IMR-90 (cell line): ENCODE data around the gene SOX1. TPM values are rescaled to one million over a fixed set of nuclear protein-coding genes. Genes with fewer than 3 reads are reported as not detected.

ENCODE experiments used
- ATAC-seq: fragments of 200-7000 bp; cut with Tn5 transposase; 2 replicates; pipeline ENCODE4 v1.9.1; 2020; ENCODE audit warnings: low read depth, mild to moderate bottlenecking, moderate library complexity
- BruUV-seq: library from RNA; stranded (reverse); fragments of 400-500 nt; replicated peaks from 2 replicates; lab custom pipeline; 2021; lab: Mats Ljungman, UMichigan
- CTCF ChIA-PET: fragments of 300-600 bp; formaldehyde crosslinking; extraction: SDS; loops from one replicate; lab custom pipeline; 2021; ENCODE audit warnings: antibody characterized with exemption; lab: Yijun Ruan, JAX
- POLR2A ChIA-PET: fragments of 300-600 bp; sonication (Branson Sonifier 250); formaldehyde crosslinking; loops from one replicate; lab custom pipeline; 2022; ENCODE audit warnings: antibody characterized with exemption; ENCODE audit not compliant: unreplicated experiment; lab: Charles Lee
- DNase-seq: peaks from one replicate; pipeline ENCODE4 v3.0.0; 2013
- H2AFZ ChIP-seq: replicated peaks from 2 replicates; pipeline ENCODE3; 2013; ENCODE audit warnings: low read length, mild to moderate bottlenecking; ENCODE audit not compliant: poor library complexity
- H2AK5ac ChIP-seq: 2 replicates; pipeline ENCODE4 v1.6.1; 2013; ENCODE audit warnings: low read depth, low read length, inconsistent platforms
- H2AK9ac ChIP-seq: replicated peaks from 2 replicates; pipeline ENCODE3; 2013; ENCODE audit warnings: mild to moderate bottlenecking, low read depth, low read length, moderate library complexity; ENCODE audit not compliant: poor library complexity
- H2BK120ac ChIP-seq: 2 replicates; pipeline ENCODE4 v1.6.1; 2013; ENCODE audit warnings: low read depth, low read length, inconsistent platforms
- H2BK15ac ChIP-seq: 3 replicates; pipeline ENCODE4 v1.6.1; 2013; ENCODE audit warnings: low read depth, low read length, inconsistent platforms
- H2BK20ac ChIP-seq: 2 replicates; pipeline ENCODE4 v1.6.1; 2013; ENCODE audit warnings: low read depth, mild to moderate bottlenecking, inconsistent platforms, low read length, moderate library complexity
- H2BK5ac ChIP-seq: 2 replicates; pipeline ENCODE4 v1.6.1; 2013; ENCODE audit warnings: mild to moderate bottlenecking, low read depth, low read length, inconsistent platforms; ENCODE audit not compliant: poor library complexity, severe bottlenecking
- H3K14ac ChIP-seq: replicated peaks from 2 replicates; pipeline ENCODE4 v1.6.1; 2013; ENCODE audit warnings: low read depth, low read length, inconsistent platforms
- H3K18ac ChIP-seq: 2 replicates; pipeline ENCODE4 v1.6.1; 2013; ENCODE audit warnings: low read depth, low read length, control low read depth
- H3K23ac ChIP-seq: 2 replicates; pipeline ENCODE4 v1.6.1; 2013; ENCODE audit warnings: low read depth, low read length, inconsistent platforms
- H3K27ac ChIP-seq: 2 replicates; pipeline ENCODE4 v1.5.1; 2013; ENCODE audit warnings: mild to moderate bottlenecking, control low read depth, low read length; ENCODE audit not compliant: insufficient read depth
- H3K27me3 ChIP-seq: 2 replicates; pipeline ENCODE4 v1.6.1; 2013; ENCODE audit warnings: low read length; ENCODE audit not compliant: control insufficient read depth, insufficient read depth
- H3K36me3 ChIP-seq: 2 replicates; pipeline ENCODE4 v1.6.1; 2013; ENCODE audit warnings: low read length, mixed read lengths; ENCODE audit not compliant: control insufficient read depth, insufficient read depth
- H3K4ac ChIP-seq: 2 replicates; pipeline ENCODE4 v1.6.1; 2013; ENCODE audit warnings: low read depth, low read length, inconsistent platforms
- H3K4me1 ChIP-seq: 2 replicates; pipeline ENCODE4 v1.6.1; 2013; ENCODE audit warnings: low read length, mixed read lengths; ENCODE audit not compliant: control insufficient read depth, insufficient read depth
- H3K4me2 ChIP-seq: 2 replicates; pipeline ENCODE4 v1.6.1; 2013; ENCODE audit warnings: low read depth, mild to moderate bottlenecking, control low read depth, low read length, moderate library complexity
- H3K4me3 ChIP-seq: 2 replicates; pipeline ENCODE4 v1.5.1; 2013; ENCODE audit warnings: low read depth, mild to moderate bottlenecking, control low read depth, low read length, moderate library complexity; ENCODE audit not compliant: insufficient read depth
- H3K56ac ChIP-seq: 2 replicates; pipeline ENCODE4 v1.6.1; 2013; ENCODE audit warnings: low read length, inconsistent platforms; ENCODE audit not compliant: insufficient read depth; ENCODE audit errors: extremely low read depth
- H3K79me1 ChIP-seq, 2 experiments: 2 replicates each; pipeline ENCODE4 v1.6.1; 2013; ENCODE audit warnings: low read length in 2 of 2, inconsistent platforms in 1 of 2, low read depth in 1 of 2
- H3K9ac ChIP-seq: 2 replicates; pipeline ENCODE4 v1.6.1; 2013; ENCODE audit warnings: low read depth, low read length, control low read depth
- H3K9me1 ChIP-seq: 2 replicates; pipeline ENCODE4 v1.6.1; 2013; ENCODE audit warnings: low read length, inconsistent platforms; ENCODE audit not compliant: insufficient read depth
- H3K9me3 ChIP-seq: 2 replicates; pipeline ENCODE4 v1.6.1; 2013; ENCODE audit warnings: low read length; ENCODE audit not compliant: control insufficient read depth, insufficient read depth
- H4K20me1 ChIP-seq: 2 replicates; pipeline ENCODE4 v1.6.1; 2013; ENCODE audit warnings: low read length, inconsistent platforms; ENCODE audit not compliant: insufficient read depth
- H4K5ac ChIP-seq: 2 replicates; pipeline ENCODE4 v1.6.1; 2013; ENCODE audit warnings: mild to moderate bottlenecking, low read depth, low read length, control low read depth
- H4K8ac ChIP-seq, 2 experiments: 2 replicates each; pipeline ENCODE4 v1.6.1; 2013; ENCODE audit warnings: low read depth in 2 of 2, low read length in 2 of 2, control low read depth in 1 of 2, inconsistent platforms in 1 of 2
- H4K91ac ChIP-seq: 2 replicates; pipeline ENCODE4 v1.6.1; 2013; ENCODE audit warnings: low read depth, low read length, inconsistent platforms; ENCODE audit not compliant: insufficient read depth
- CEBPB ChIP-seq: IDR thresholded peaks from 2 replicates; pipeline ENCODE4 v1.6.1; 2012; ENCODE audit warnings: low read depth, low read length, improper control_type of control experiment
- CHD1 ChIP-seq: IDR thresholded peaks from 2 replicates; pipeline ENCODE4 v1.6.1; 2012; ENCODE audit warnings: low read depth, low read length, improper control_type of control experiment
- FOS ChIP-seq: fragments of 150-350 bp; IDR thresholded peaks from 2 replicates; pipeline ENCODE4 v1.6.1; 2016; ENCODE audit warnings: low read depth, low read length
- MAFK ChIP-seq: IDR thresholded peaks from 2 replicates; pipeline ENCODE4 v1.6.1; 2012; ENCODE audit warnings: low read depth, low read length, improper control_type of control experiment
- RCOR1 ChIP-seq: IDR thresholded peaks from 2 replicates; pipeline ENCODE4 v1.6.1; 2012; ENCODE audit warnings: mild to moderate bottlenecking, low read length, improper control_type of control experiment; ENCODE audit not compliant: insufficient replicate concordance
- WGBS, 2 experiments: methylation state at CpG; one replicate each; pipeline versions ENCODE4 v1.1.5 to v1.1.7; 2013; ENCODE audit warnings: missing lambda C conversion rate in 2 of 2; ENCODE audit not compliant: insufficient read length in 1 of 2; ENCODE audit errors: extremely low coverage in 2 of 2; 5-methylcytosine and 5-hydroxymethylcytosine counted together
- dilution Hi-C: fragments of 300-500 bp; cut with HindIII; formaldehyde crosslinking; loops from one replicate; pipeline ENCODE4 v1.14.3; 2018; ENCODE audit warnings: low sequenced_read_pairs; ENCODE audit not compliant: unreplicated experiment
- in situ Hi-C: fragments of 300-500 bp; cut with MboI; formaldehyde crosslinking; loops from 3 replicates; pipeline ENCODE4 v1.14.3; 2019; ENCODE audit warnings: low sequenced_read_pairs, inconsistent platforms, mixed read lengths
- intact Hi-C: fragments of 100-400 bp; cut with micrococcal nuclease; formaldehyde crosslinking; loops from 2 replicates; pipeline ENCODE4 v1.10.0; 2022
- polyA plus RNA-seq, 3 experiments: library from polyadenylated mRNA; depleted of rRNA; stranded (reverse); fragments of >200 nt; gene quantifications; 2 replicates each; pipeline ENCODE4 v1.2.3, GENCODE V29; 2012; ENCODE audit warnings: low replicate concordance in 1 of 3
- total RNA-seq: library from RNA; depleted of rRNA; stranded (reverse); fragments of >200 nt; gene quantifications from 2 replicates; pipeline ENCODE4 v1.2.3, GENCODE V29; 2012

The SOX1 gene
- total and polyA plus RNA-seq, 2 of the 4 experiments (the other 2 are of a cell fraction) = not detected

DNA sequence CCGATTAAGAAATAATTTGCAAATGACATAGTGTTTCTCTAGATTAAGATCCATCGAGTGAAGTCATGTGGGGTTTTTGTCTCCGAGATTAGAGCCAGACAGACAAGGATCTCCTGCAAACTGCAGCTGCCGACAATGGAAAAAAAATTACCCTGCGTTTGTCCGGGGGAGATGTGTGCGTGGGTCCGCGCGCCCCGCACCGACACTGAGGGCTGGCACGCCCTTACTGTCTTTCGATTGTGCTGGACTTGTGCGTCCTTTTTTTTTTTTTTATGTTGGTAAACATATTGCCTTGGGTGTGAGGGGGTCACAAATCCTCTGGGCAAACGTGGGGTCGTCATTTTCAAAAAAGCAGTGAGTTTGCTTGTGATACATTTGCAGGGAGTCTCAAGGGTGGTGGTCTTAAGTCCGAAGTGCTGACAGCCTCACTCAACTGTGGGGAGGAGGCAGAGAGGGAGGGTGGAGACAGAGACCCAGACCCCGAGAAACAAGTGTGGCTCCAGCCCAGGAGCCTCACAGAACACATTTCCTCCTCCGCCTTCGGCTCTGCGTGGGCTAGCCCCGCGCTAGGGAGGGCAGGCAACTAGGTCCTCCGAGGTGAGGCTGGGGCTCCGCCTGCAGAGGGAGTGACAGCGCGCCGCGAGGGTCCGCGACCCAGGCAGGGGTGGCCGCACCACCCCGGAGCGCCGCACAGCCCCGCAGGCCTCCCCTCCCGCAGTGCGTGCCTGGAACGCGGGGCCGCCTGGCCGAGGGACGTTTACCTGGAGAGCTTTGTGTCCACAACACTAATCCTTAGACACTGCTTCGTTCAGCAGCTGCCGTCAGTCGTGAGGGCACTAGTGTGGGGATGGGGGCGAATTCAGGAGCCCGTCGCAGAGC, 11.7 kb upstream of the SOX1 start:
- peaks cover 69% of the 10 kb centered on the region for H3K27me3 ChIP-seq
- CTCF ChIA-PET = no interaction called here
- no peaks in the 10 kb centered on the region for H3K4me1 ChIP-seq

More for the DNA sequence above, 11.7 kb upstream of the SOX1 start:
- Histone ChIP-seq H3K56ac (no peak overlapping the region), H3K9ac (no peak overlapping the region), H3K36me3 (no peaks in the 10 kb centered on the region), H2AK5ac (no peak overlapping the region), H3K4me3 (no peak overlapping the region), H4K91ac (no peak overlapping the region), H4K5ac (no peak overlapping the region), H4K8ac (no peak overlapping the region), H3K27ac (no peak overlapping the region), H2BK5ac (no peak overlapping the region), H3K23ac (no peak overlapping the region), H2AK9ac (no peak overlapping the region), H2AFZ (no peak overlapping the region), H3K14ac (no peak overlapping the region), H3K79me1 (no peaks in the 10 kb centered on the region), H2BK120ac (no peak overlapping the region), H3K9me3 (0 out of 2 replicates have a peak, but pooled peaks cover 2% of the 10 kb centered on the region), H3K9me1 (no peaks in the 10 kb centered on the region), H2BK20ac (no peak overlapping the region), H2BK15ac (no peak overlapping the region), H4K20me1 (no peaks in the 10 kb centered on the region), H3K4me2 (no peak overlapping the region), H3K18ac (no peak overlapping the region), H3K4ac (no peak overlapping the region)
- BruUV-seq = no TSS peak
- POLR2A ChIA-PET = no interaction called here
- no peak for TF ChIP-seq FOS
- TF ChIP-seq RCOR1 = no peak
- TF ChIP-seq CHD1 = no peak
- no peak for TF ChIP-seq MAFK
- TF ChIP-seq CEBPB = no peak
- in situ Hi-C loops = no loop called here
- dilution Hi-C loops = no loop called here
- ATAC-seq (no peak), DNase-seq (no peak)
- intact Hi-C loops = no loop called here
- 2% methylated on average over 14 of the region's 50 CpGs; no CpG with 5 or more reads in 1 of the 2 experiments for WGBS, 2 experiments
